ENCODE data around the gene AVPR1B.

The AVPR1B gene

GRCh38 chr1:206136241-206136640 lies 19.1 kb upstream of the AVPR1B start:
- no peak for DNase-seq (ENCODE audit: low read depth)
- H3K4me3 ChIP-seq (ENCODE audit: low read depth, low read length), result no peak overlapping the region
- no peak for TF ChIP-seq CTCF (IDR thresholded peaks at IDR 0.05; ENCODE audit: insufficient read depth, low read depth, low read length, missing control alignments)

- no peak for DNase-seq (ENCODE audit: low read depth)
- H3K4me3 ChIP-seq (ENCODE audit: low read depth, low read length), result no peak overlapping the region
- no peak for TF ChIP-seq CTCF (IDR thresholded peaks at IDR 0.05; ENCODE audit: insufficient read depth, low read depth, low read length, missing control alignments)
Observed at GRCh38 chr1:206135248-206135647, 18.1 kb upstream of the AVPR1B start.

- H3K4me3 ChIP-seq (ENCODE audit: low read depth, low read length), result no peak overlapping the region
- no peak for TF ChIP-seq CTCF (IDR thresholded peaks at IDR 0.05; ENCODE audit: insufficient read depth, low read depth, low read length, missing control alignments)
- no peak for DNase-seq (ENCODE audit: low read depth)
Observed at GRCh38 chr1:206133751-206134415, 16.7 kb upstream of the AVPR1B start.

GRCh38 chr1:206131037-206131436 lies 13.8 kb upstream of the AVPR1B start:
- TF ChIP-seq CTCF (IDR thresholded peaks at IDR 0.05; ENCODE audit: insufficient read depth, low read depth, low read length, missing control alignments), result no peak
- no peak for DNase-seq (ENCODE audit: low read depth)
- no peak overlapping the region for H3K4me3 ChIP-seq (ENCODE audit: low read depth, low read length)

- no peak for TF ChIP-seq CTCF (IDR thresholded peaks at IDR 0.05; ENCODE audit: insufficient read depth, low read depth, low read length, missing control alignments)
- no peak for DNase-seq (ENCODE audit: low read depth)
- H3K4me3 ChIP-seq (ENCODE audit: low read depth, low read length), result no peak overlapping the region
Observed at GRCh38 chr1:206128196-206128595, 11.0 kb upstream of the AVPR1B start.

- no peak for TF ChIP-seq CTCF (IDR thresholded peaks at IDR 0.05; ENCODE audit: insufficient read depth, low read depth, low read length, missing control alignments)
- no peak overlapping the region for H3K4me3 ChIP-seq (ENCODE audit: low read depth, low read length)
- no peak for DNase-seq (ENCODE audit: low read depth)
Observed at GRCh38 chr1:206127336-206127735, 10.1 kb upstream of the AVPR1B start.

GRCh38 chr1:206125346-206125745 lies 8.2 kb upstream of the AVPR1B start:
- no peak for TF ChIP-seq CTCF (IDR thresholded peaks at IDR 0.05; ENCODE audit: insufficient read depth, low read depth, low read length, missing control alignments)
- no peak for DNase-seq (ENCODE audit: low read depth)
- no peak overlapping the region for H3K4me3 ChIP-seq (ENCODE audit: low read depth, low read length)

All from GM12865 (cell line).